Bronchial epithelial cell (primary cell): Measurements from ENCODE around the gene UST. TPM values are rescaled to one million over a fixed set of nuclear protein-coding genes. Genes with fewer than 3 reads are reported as not detected.

Experiments
- DNase-seq: peaks from one replicate; pipeline ENCODE4 v3.0.0-alpha.2; 2010; ENCODE audit warnings: low read depth
- FAIRE-seq: peaks from 2 replicates; lab custom pipeline; 2011; peaks lifted over from hg19 to GRCh38; lab: Jason Lieb, UNC
- H3K27me3 ChIP-seq: 2 replicates; pipeline ENCODE4 v1.5.1; 2011; ENCODE audit warnings: low read length; ENCODE audit not compliant: control insufficient read depth, insufficient read depth
- H3K36me3 ChIP-seq: 2 replicates; pipeline ENCODE4 v1.5.1; 2011; ENCODE audit warnings: low read length; ENCODE audit not compliant: control insufficient read depth, insufficient read depth
- H3K4me3 ChIP-seq: 2 replicates; pipeline ENCODE4 v1.5.1; 2011; ENCODE audit warnings: mild to moderate bottlenecking, low read depth, low read length, control low read depth
- total RNA-seq: library from RNA; depleted of rRNA; stranded (reverse); fragments of >200 nt; gene quantifications from 2 replicates; pipeline ENCODE4 v1.2.1, GENCODE V29; 2014
- TF ChIP-seq, protein P1 (sequence below): IDR thresholded peaks from 2 replicates; pipeline ENCODE4 v1.5.1; 2011; ENCODE audit warnings: mild to moderate bottlenecking, moderate library complexity, low read length, control low read depth, inconsistent platforms; ENCODE audit not compliant: insufficient read depth, severe bottlenecking

UST gene
- total RNA-seq, 1 donor from 2014 or later, result 18.7 TPM

DNA sequence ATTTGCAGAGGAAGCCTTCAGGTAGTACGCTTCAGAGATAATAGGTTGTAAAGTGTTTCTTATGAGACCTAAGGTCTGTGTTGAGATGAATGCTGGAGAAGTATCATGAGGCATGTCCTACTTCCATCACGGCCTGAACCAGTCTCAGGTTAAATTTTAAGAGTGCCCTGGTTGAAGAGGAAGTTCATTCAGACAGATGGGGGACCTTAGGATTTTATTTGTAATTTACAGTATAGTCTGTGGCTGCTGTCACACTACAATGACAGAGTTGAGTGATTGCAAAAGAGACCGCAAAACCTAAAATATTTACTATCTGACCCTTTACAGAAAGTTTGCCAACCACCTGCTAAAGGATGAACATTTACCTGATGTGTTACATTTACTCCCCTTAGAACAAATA lies 70.9 kb downstream of the UST start:
- Histone ChIP-seq H3K4me3 (no peak overlapping the region), H3K36me3 (no peaks in the 10 kb centered on the region), H3K27me3 (no peaks in the 10 kb centered on the region)
- TF ChIP-seq, protein P1, sequence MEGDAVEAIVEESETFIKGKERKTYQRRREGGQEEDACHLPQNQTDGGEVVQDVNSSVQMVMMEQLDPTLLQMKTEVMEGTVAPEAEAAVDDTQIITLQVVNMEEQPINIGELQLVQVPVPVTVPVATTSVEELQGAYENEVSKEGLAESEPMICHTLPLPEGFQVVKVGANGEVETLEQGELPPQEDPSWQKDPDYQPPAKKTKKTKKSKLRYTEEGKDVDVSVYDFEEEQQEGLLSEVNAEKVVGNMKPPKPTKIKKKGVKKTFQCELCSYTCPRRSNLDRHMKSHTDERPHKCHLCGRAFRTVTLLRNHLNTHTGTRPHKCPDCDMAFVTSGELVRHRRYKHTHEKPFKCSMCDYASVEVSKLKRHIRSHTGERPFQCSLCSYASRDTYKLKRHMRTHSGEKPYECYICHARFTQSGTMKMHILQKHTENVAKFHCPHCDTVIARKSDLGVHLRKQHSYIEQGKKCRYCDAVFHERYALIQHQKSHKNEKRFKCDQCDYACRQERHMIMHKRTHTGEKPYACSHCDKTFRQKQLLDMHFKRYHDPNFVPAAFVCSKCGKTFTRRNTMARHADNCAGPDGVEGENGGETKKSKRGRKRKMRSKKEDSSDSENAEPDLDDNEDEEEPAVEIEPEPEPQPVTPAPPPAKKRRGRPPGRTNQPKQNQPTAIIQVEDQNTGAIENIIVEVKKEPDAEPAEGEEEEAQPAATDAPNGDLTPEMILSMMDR, result no peak
- no peak for FAIRE-seq
- no peak for DNase-seq

DNA sequence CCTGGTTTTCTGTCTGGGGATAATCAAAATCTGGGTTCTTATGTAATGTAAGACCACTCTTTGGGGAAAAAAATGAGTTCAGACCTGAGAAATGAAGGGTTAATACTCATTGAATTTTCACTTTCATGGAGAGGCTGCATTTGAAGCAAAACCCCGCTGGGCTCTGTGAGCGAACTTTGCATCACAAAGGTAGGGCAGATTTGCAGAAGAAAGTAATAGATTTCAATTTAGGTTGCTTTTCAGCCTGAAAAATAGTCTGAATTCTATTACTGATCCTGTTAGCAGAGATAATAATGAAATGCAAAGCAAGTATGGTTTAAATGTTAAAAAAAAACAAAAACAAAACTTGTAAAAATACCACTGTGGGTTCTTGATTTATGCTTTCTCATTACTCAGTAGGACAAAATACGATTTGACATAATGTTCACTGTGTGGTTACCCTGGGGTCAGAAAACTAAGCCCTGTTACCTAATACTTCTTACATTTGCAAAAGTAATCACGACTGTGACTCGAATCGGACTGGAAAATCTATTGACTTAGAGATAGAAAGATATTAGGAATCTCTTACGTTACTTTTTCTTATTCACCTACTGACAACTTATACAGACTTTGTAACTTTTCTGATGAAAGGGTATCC lies 72.2 kb downstream of the UST start:
- Histone ChIP-seq H3K27me3 (no peaks in the 10 kb centered on the region), H3K4me3 (no peak overlapping the region), H3K36me3 (no peaks in the 10 kb centered on the region)
- no peak for DNase-seq
- FAIRE-seq, result no peak
- TF ChIP-seq, protein P1, result no peak

DNA sequence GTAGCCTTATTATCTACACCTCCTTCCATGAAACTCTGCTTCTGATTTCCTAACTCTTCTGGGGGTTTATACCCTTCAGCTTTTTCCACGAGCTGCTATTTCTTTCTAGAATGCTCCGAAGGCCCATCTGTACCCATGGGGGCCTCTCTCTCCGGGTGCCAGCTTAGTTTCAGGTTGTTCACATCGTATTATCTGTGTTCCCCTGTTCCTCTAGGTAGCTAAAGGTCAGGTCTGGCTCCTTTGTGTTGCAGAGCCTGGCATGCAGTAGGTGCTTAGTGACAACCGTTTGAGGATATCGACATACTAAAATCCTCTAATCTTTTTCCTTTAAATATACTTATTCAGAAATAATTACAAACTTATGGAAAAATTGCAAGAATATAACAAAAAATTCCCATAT lies 73.0 kb downstream of the UST start:
- FAIRE-seq, result no peak

GRCh38 chr6:148822819-148823218 lies 76.0 kb downstream of the UST start:
- H3K27me3 ChIP-seq, result no peaks in the 10 kb centered on the region
- FAIRE-seq, result no peak
- no peak for DNase-seq
- no peak overlapping the region for H3K4me3 ChIP-seq
- H3K36me3 ChIP-seq, result no peaks in the 10 kb centered on the region
- TF ChIP-seq, protein P1, result no peak

More for the DNA sequence above, 73.0 kb downstream of the UST start:
- no peaks in the 10 kb centered on the region for H3K27me3 ChIP-seq
- H3K36me3 ChIP-seq, result no peaks in the 10 kb centered on the region
- TF ChIP-seq, protein P1, result no peak
- no peak for DNase-seq
- H3K4me3 ChIP-seq, result no peak overlapping the region

DNA sequence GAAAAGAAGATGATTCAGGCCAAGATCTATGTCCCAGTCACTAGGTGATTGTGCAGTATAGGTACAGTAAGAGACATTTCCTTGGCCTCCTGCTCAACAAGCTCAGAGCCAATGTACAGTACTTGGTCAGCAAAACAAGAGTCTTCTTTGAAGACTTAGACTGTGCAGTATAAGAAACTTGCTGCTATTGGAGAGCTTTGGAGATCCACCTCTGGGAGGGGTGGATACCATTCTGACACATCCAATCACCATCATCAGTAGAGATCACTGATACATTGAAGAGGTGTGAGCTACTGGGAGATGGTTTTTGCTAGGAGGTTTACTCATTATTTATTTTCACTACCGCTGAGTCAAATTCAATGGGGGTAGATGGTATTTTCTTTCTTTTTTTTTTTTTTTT lies 77.5 kb downstream of the UST start:
- TF ChIP-seq, protein P1, result no peak
- Histone ChIP-seq H3K27me3 (no peaks in the 10 kb centered on the region), H3K4me3 (no peak overlapping the region), H3K36me3 (no peaks in the 10 kb centered on the region)
- FAIRE-seq (no peak), DNase-seq (no peak)

GRCh38 chr6:148824960-148825359 lies 78.1 kb downstream of the UST start:
- TF ChIP-seq, protein P1, result no peak
- no peak overlapping the region for H3K4me3 ChIP-seq
- FAIRE-seq (no peak), DNase-seq (no peak)
- H3K36me3 ChIP-seq, result no peaks in the 10 kb centered on the region
- H3K27me3 ChIP-seq, result no peaks in the 10 kb centered on the region
